Smooth muscle cell of bladder (primary cell): Measurements from ENCODE around the gene COX7B. TPM values are rescaled to one million over a fixed set of nuclear protein-coding genes. Genes with fewer than 3 reads are reported as not detected.

ENCODE experiments used
- total RNA-seq: library from RNA; depleted of rRNA; stranded (reverse); fragments of >200 nt; gene quantifications from 2 replicates; pipeline ENCODE4 v1.2.3, GENCODE V29; 2014

COX7B gene, protein sequence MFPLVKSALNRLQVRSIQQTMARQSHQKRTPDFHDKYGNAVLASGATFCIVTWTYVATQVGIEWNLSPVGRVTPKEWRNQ
- total RNA-seq = 369 and 478 TPM in 2 replicates

DNA sequence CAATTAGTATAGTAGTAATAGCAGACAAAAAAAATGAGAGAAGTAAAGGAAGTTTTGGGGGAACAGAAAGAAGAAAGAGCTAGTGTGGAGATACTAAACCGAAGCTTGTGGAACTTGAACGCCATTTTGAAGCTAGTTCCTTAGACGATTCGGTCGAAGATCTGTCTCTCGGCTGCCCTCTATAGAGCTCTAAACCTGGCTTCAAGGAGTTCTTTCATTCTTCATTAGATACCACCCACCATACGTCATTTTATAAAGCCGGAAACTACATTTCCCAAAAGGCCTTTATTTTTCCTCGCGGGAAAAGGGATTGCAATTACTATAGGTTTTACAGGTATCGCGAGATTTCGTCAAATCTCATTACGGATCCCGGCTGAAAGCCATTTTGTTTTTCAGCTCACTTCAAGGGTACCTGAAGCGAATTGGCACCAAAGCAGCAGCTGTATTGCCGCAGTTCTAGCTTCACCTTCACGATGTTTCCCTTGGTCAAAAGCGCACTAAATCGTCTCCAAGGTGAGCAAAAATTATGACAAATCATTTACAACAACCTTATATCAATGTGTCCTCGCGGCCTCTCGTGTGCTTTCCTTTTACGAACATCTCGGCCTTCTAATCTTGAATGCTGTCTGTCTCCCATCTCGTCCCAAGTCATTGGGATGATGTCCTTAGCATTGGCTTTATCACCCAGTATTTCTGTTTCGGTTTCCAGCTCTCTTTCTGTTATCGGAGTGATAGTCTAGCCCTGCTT lies at the start of gene COX7B:
Gene COX7B (plus strand): TSS at position 388 of the 748 bp plus-strand sequence. CDS start 86 bp downstream, at position 474.

DNA sequence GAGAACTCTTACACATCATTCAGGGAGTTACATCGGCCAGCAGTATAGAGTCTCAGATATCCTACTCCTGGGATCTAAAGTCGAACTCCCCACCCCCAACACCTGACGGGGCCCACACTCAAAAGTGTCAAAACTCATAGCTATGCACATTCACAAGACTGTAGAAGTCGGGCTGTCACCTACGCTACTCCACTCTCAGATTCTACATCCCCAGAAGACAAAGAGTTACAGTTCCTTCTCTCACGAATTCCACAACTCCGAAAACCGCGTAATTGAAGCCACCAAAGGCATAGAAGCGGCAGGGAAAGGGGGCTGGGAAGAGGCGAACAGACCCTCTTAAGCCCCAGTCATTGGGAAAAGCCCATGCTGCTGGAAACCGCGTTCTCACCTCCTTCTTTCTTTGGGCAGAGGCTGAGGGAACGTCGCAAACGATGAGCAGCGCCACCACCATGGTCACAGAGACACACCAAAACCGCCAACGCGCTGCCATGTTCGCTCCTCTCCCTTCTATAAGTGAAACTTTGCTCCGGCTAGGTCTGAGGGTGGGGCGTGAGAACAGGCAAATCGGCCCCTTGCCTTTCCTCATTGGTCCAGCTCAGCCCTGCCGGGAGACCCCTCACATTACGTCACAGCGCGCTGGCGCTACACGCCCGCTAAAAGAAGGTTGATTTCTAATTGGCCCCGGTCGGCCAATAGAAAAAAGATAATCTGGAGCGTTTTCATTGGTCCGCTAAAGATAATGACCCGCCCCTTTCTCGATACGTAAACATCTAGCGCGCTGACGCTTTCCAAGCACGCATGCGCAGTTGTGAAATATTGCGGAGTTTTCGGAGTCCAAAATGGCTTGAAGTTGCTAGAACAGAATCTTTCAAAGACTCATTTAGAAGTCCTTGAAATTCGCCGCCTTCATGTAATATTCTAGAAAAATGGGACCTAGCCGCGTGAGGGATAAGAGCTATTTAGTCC lies 4.1 kb upstream of the COX7B start, which contains the start of gene MAGT1:
Gene MAGT1 (minus strand): TSS at position 515 of the 966 bp plus-strand sequence. CDS start 25 bp downstream, at position 490.

DNA sequence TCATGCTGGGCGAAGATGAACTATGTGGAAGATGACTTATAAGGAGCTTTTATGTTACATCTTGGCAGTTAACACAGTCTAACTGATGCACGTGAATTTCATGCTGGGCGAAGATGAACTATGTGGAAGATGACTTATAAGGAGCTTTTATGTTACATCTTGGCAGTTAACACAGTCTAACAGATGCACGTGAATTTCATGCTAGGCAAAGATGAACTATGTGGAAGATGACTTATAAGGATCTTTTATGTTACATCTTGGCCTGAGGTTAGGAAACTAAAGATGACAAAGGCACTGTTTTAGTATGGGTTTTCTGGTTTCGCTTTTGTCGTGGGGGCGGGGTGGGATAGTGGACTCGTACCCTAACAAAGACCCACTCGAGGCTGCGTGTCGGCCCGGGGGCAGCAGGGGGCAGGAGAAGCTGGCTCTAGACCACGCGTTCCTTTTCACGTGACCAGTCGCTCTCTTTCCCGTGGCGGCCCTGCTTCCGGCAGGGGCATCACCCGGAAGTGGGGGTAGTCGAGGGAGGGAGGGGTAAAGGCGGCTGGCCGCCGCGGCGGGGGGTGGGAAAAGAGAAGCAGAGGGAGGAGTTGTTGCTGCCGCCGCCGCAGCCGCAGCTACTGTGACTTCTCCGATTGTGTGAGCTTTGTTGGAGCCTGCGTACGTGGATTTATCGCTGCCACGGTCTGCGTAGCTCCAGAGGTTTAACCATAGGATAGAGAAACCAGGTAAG lies 11.0 kb downstream of the COX7B start, which contains the start of gene ATP7A:
Gene ATP7A (plus strand): TSS at position 586 of the 733 bp plus-strand sequence. CDS start 60,949 bp downstream, outside the sequence.

Other genes with a start within 250 kb of the COX7B start
- gene ATRX, start 113.3 kb upstream of the COX7B start, total RNA-seq = 58.0 and 67.1 TPM in 2 replicates
- gene MAGT1, start 4.0 kb upstream of the COX7B start, total RNA-seq = 187 and 291 TPM in 2 replicates
- 11.1 and 11.7 TPM in 2 replicates for gene ATP7A, start 11.2 kb downstream of the COX7B start, total RNA-seq
- gene PGAM4, start 70.2 kb downstream of the COX7B start, total RNA-seq = not detected in 2 replicates
- gene PGK1, start 204.8 kb downstream of the COX7B start, total RNA-seq = 275 and 372 TPM in 2 replicates
- gene TAF9B, start 240.2 kb downstream of the COX7B start, total RNA-seq = 10.4 and 16.8 TPM in 2 replicates